HG03457 (cell line): ENCODE measurements around the gene TIMM10B.

Experiments used
- ATAC-seq: cut with Tn5 transposase; IDR thresholded peaks from one replicate; pipeline ENCODE4 v1.9.1; 2021; ENCODE audit warnings: moderate number of reproducible peaks; ENCODE audit not compliant: unreplicated experiment

The TIMM10B gene

GRCh38 chr11:6481012-6481923 is at the start of gene TIMM10B, which contains the start of gene ARFIP2:
Gene TIMM10B, plus strand, starts transcription at chr11:6481501. Its CDS starts 16 bp downstream, at chr11:6481517.
Gene ARFIP2, minus strand, starts transcription at chr11:6481331. Its CDS starts 910 bp downstream, at chr11:6480421.
- ATAC-seq: peak; percentile 98

- ATAC-seq: no peak
These were observed 49.4 kb upstream of the TIMM10B start for GRCh38 chr11:6431861-6432260.

- ATAC-seq: no peak
These were observed 47.2 kb upstream of the TIMM10B start for GRCh38 chr11:6433998-6434660.

- no peak for ATAC-seq
These were observed 43.9 kb upstream of the TIMM10B start for GRCh38 chr11:6437423-6437822.

GRCh38 chr11:6437993-6438392 is 43.3 kb upstream of the TIMM10B start:
- no peak for ATAC-seq

- ATAC-seq: no peak
These were observed 42.2 kb upstream of the TIMM10B start for GRCh38 chr11:6438979-6439571.

- no peak for ATAC-seq
These were observed 40.4 kb upstream of the TIMM10B start, which contains the start of gene HPX for GRCh38 chr11:6440906-6441358. Gene HPX, minus strand, starts transcription at chr11:6440987. Its CDS starts 24 bp downstream, at chr11:6440963.

GRCh38 chr11:6442441-6442840 is 38.9 kb upstream of the TIMM10B start:
- no peak for ATAC-seq

GRCh38 chr11:6443269-6444003 is 37.9 kb upstream of the TIMM10B start:
- no peak for ATAC-seq

- no peak for ATAC-seq
These were observed 32.7 kb upstream of the TIMM10B start for GRCh38 chr11:6448574-6448973.

- ATAC-seq: no peak
These were observed 29.1 kb upstream of the TIMM10B start for GRCh38 chr11:6452219-6452618.

- ATAC-seq: no peak
These were observed 28.1 kb upstream of the TIMM10B start for GRCh38 chr11:6453152-6453551.

GRCh38 chr11:6455070-6455469 is 26.2 kb upstream of the TIMM10B start:
- no peak for ATAC-seq

- ATAC-seq: no peak
These were observed 24.8 kb upstream of the TIMM10B start for GRCh38 chr11:6456361-6457073.

- no peak for ATAC-seq
These were observed 23.6 kb upstream of the TIMM10B start for GRCh38 chr11:6457581-6458320.

GRCh38 chr11:6458352-6459098 is 22.8 kb upstream of the TIMM10B start:
- ATAC-seq: no peak

- ATAC-seq: no peak
These were observed 22.2 kb upstream of the TIMM10B start for GRCh38 chr11:6459099-6459450.

GRCh38 chr11:6468712-6469495 is 12.4 kb upstream of the TIMM10B start:
- peak; percentile 49 for ATAC-seq
